HFFc6 (cell line): ENCODE results near the gene CDH18. TPM values are rescaled to one million over a fixed set of nuclear protein-coding genes. Genes with fewer than 3 reads are reported as not detected.

ENCODE experiments used
- DNase-seq: peaks from one replicate; pipeline ENCODE4 v3.0.0-alpha.2; 2018
- H3K27ac Mint-ChIP-seq: 2 replicates; pipeline ENCODE4 v1.8.0; 2020; ENCODE audit warnings: mild to moderate bottlenecking, mixed read lengths
- H3K27me3 Mint-ChIP-seq: 2 replicates; pipeline ENCODE4 v1.8.0; 2021; ENCODE audit warnings: mild to moderate bottlenecking, moderate library complexity, mixed read lengths; ENCODE audit not compliant: insufficient read depth
- H3K36me3 Mint-ChIP-seq: 2 replicates; pipeline ENCODE4 v1.8.0; 2021; ENCODE audit warnings: low read depth, mixed read lengths
- H3K4me1 Mint-ChIP-seq: 2 replicates; pipeline ENCODE4 v1.8.0; 2020; ENCODE audit warnings: low read depth, mixed read lengths
- H3K4me3 Mint-ChIP-seq: 2 replicates; pipeline ENCODE4 v1.8.0; 2020; ENCODE audit warnings: mild to moderate bottlenecking, moderate library complexity, mixed read lengths
- H3K9me3 Mint-ChIP-seq: 2 replicates; pipeline ENCODE4 v1.8.0; 2020; ENCODE audit warnings: mild to moderate bottlenecking, mixed read lengths
- CTCF ChIP-seq: fragments of 200-600 bp; sonication (generic); IDR thresholded peaks from 2 replicates; pipeline ENCODE4 v1.5.0; 2021; ENCODE audit warnings: antibody characterized with exemption, mild to moderate bottlenecking
- total RNA-seq, 6 experiments: library from RNA; stranded (reverse); fragmentation: NEBNext Ultra II Directional; extraction: Animal tissue kit (Norgen Biotek cat#: 25700); gene quantifications; 2 replicates in 1 of 6; 3 replicates in 5 of 6; pipeline ENCODE4 v1.2.3, GENCODE V29; 2021

CDH18 gene
- total RNA-seq, 6 experiments from 2014 or later, result 0.38 to 0.72 (median 0.58) TPM; not detected in 1

- peaks cover 17% of the 10 kb centered on the region for H3K4me1 Mint-ChIP-seq
These were observed 64.3 kb downstream of the CDH18 start for GRCh38 chr5:19923742-19924141.

GRCh38 chr5:19920761-19921160, 67.2 kb downstream of the CDH18 start:
- TF ChIP-seq CTCF, result no peak
- DNase-seq, result peak; percentile 5
- Mint-ChIP-seq H3K36me3 (no peaks in the 10 kb centered on the region), H3K27me3 (no peaks in the 10 kb centered on the region), H3K9me3 (no peaks in the 10 kb centered on the region), H3K4me3 (no peak overlapping the region), H3K27ac (no peak overlapping the region), H3K4me1 (peaks cover 9% of the 10 kb centered on the region)

More at GRCh38 chr5:19923742-19924141, 64.3 kb downstream of the CDH18 start:
- H3K27ac Mint-ChIP-seq, result no peak overlapping the region
- H3K9me3 Mint-ChIP-seq, result no peaks in the 10 kb centered on the region
- no peaks in the 10 kb centered on the region for H3K27me3 Mint-ChIP-seq
- no peak for DNase-seq
- no peak overlapping the region for H3K4me3 Mint-ChIP-seq
- TF ChIP-seq CTCF, result no peak
- H3K36me3 Mint-ChIP-seq, result no peaks in the 10 kb centered on the region

GRCh38 chr5:19918780-19919179, 69.2 kb downstream of the CDH18 start:
- Mint-ChIP-seq H3K27me3 (no peaks in the 10 kb centered on the region), H3K27ac (no peak overlapping the region), H3K9me3 (no peaks in the 10 kb centered on the region), H3K36me3 (no peaks in the 10 kb centered on the region), H3K4me3 (no peak overlapping the region), H3K4me1 (peaks cover 9% of the 10 kb centered on the region)
- DNase-seq, result no peak
- TF ChIP-seq CTCF, result no peak

- no peaks in the 10 kb centered on the region for H3K27me3 Mint-ChIP-seq
- no peaks in the 10 kb centered on the region for H3K36me3 Mint-ChIP-seq
- DNase-seq, result no peak
- H3K4me1 Mint-ChIP-seq, result peaks cover 12% of the 10 kb centered on the region; the same call in 1 of the 2 replicates
- no peaks in the 10 kb centered on the region for H3K9me3 Mint-ChIP-seq
- no peak overlapping the region for H3K4me3 Mint-ChIP-seq
- TF ChIP-seq CTCF, result no peak
- no peak overlapping the region for H3K27ac Mint-ChIP-seq
These were observed 70.3 kb downstream of the CDH18 start for GRCh38 chr5:19917588-19918122.

GRCh38 chr5:19910136-19910535, 77.9 kb downstream of the CDH18 start:
- no peak overlapping the region for H3K4me3 Mint-ChIP-seq
- no peaks in the 10 kb centered on the region for H3K9me3 Mint-ChIP-seq
- no peak for DNase-seq
- TF ChIP-seq CTCF, result no peak
- H3K4me1 Mint-ChIP-seq, result peaks cover 8% of the 10 kb centered on the region; the same call in 1 of the 2 replicates
- no peaks in the 10 kb centered on the region for H3K27me3 Mint-ChIP-seq
- no peaks in the 10 kb centered on the region for H3K36me3 Mint-ChIP-seq
- H3K27ac Mint-ChIP-seq, result no peak overlapping the region

- Mint-ChIP-seq H3K4me1 (no peaks in the 10 kb centered on the region), H3K27me3 (no peaks in the 10 kb centered on the region), H3K36me3 (no peaks in the 10 kb centered on the region), H3K27ac (no peak overlapping the region), H3K4me3 (no peak overlapping the region), H3K9me3 (no peaks in the 10 kb centered on the region)
- no peak for TF ChIP-seq CTCF
- no peak for DNase-seq
These were observed 83.2 kb downstream of the CDH18 start for GRCh38 chr5:19904766-19905165.
